ENCODE data around the gene RBM20.

RBM20 gene

DNA sequence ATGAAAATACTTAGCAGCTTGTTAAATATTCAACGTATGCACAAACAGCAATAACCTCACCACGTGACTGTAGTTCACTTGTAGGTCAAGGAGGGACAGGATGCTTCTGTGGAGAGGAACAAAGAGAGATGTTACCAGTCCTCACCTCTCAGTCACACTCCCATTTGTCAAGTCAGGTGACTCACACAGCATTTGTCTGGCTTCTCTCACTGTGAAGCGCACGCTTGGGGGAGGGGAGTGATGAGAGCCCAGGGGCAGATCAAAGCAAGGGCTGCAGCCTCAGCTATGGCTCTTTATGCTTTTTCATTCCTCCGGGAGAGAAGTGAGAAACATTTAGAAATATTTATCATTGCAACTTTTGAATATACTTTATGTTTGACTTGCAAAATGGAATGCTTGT lies 2.9 kb upstream of the RBM20 start:
- Histone ChIP-seq H3K27ac (ENCODE audit: low read length) (no peak overlapping the region), H3K4me3 (ENCODE audit: low read depth in 1 of 2, low read length in 2 of 2) (no peak overlapping the region), H3K9me3 (ENCODE audit: control insufficient read depth in 1 of 2, low read length in 2 of 2) (no peaks in the 10 kb centered on the region), H3K4me1 (ENCODE audit: control insufficient read depth in 1 of 2, insufficient read depth in 2 of 2, low read length in 2 of 2) (peaks cover 0 to 29% of the 10 kb centered on the region in 2 donors), H3K27me3 (ENCODE audit: low read depth, low read length) (peaks cover 30% of the 10 kb centered on the region), H3K36me3 (ENCODE audit: control insufficient read depth in 1 of 2, insufficient read depth in 2 of 2, low read length in 2 of 2) (no peaks in the 10 kb centered on the region)

DNA sequence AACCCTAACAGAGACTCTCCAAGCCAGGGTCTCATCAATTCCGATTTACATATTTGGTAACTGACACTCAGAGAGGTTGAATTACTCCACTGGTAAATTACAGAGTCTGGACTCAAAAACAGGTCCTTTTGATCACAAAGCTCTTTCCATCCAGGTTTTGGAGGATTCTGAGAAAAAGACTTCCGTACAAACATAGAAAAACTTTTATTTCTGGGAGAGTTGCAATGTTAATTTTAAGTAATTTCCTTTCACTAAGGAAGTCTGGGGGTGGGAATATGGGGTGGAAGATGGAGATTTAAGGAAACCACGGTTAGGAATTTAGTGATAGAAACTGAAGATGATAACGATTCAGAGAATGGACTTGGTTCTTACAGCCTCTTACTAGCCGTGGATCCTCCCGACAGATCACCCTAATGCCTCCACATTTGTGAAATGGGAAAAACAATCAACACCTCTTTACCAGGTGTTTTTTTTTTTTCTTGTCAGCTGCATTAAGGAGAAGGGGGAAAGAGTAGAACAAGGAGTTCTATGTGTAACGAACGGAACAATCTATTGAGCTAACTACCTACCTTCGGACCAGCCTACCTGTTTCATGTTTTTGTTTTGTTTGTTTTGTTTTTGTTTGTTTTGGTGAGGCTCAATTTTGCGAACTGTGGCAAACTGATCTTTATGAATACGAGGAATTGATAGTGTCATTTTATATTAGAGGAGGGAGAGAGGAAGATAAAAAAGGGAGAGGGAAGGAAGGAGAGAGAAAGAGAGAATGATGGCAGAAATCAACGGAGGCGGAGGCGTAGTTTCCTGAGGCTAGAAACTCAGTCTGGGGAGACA lies 1.7 kb upstream of the RBM20 start:
- Histone ChIP-seq H3K27ac (ENCODE audit: low read length) (no peak overlapping the region), H3K27me3 (ENCODE audit: low read depth, low read length) (peaks cover 30% of the 10 kb centered on the region), H3K4me3 (ENCODE audit: low read depth in 1 of 2, low read length in 2 of 2) (no peak overlapping the region)

GRCh38 chr10:110643035-110643652 lies 992 bp upstream of the RBM20 start:
- Histone ChIP-seq H3K27ac (ENCODE audit: low read length) (no peak overlapping the region), H3K9me3 (ENCODE audit: control insufficient read depth in 1 of 2, low read length in 2 of 2) (no peaks in the 10 kb centered on the region), H3K36me3 (ENCODE audit: control insufficient read depth in 1 of 2, insufficient read depth in 2 of 2, low read length in 2 of 2) (no peaks in the 10 kb centered on the region), H3K4me1 (ENCODE audit: control insufficient read depth in 1 of 2, insufficient read depth in 2 of 2, low read length in 2 of 2) (peaks cover 0 to 23% of the 10 kb centered on the region in 2 donors), H3K27me3 (ENCODE audit: low read depth, low read length) (peaks cover 30% of the 10 kb centered on the region), H3K4me3 (ENCODE audit: low read depth in 1 of 2, low read length in 2 of 2) (peak overlapping the region; percentile 37 to 85)

More for the DNA sequence above, 1.7 kb upstream of the RBM20 start:
- peaks cover 0 to 24% of the 10 kb centered on the region in 2 donors for H3K4me1 ChIP-seq (ENCODE audit: control insufficient read depth in 1 of 2, insufficient read depth in 2 of 2, low read length in 2 of 2)
- no peaks in the 10 kb centered on the region for H3K9me3 ChIP-seq (ENCODE audit: control insufficient read depth in 1 of 2, low read length in 2 of 2)
- H3K36me3 ChIP-seq (ENCODE audit: control insufficient read depth in 1 of 2, insufficient read depth in 2 of 2, low read length in 2 of 2): no peaks in the 10 kb centered on the region

DNA sequence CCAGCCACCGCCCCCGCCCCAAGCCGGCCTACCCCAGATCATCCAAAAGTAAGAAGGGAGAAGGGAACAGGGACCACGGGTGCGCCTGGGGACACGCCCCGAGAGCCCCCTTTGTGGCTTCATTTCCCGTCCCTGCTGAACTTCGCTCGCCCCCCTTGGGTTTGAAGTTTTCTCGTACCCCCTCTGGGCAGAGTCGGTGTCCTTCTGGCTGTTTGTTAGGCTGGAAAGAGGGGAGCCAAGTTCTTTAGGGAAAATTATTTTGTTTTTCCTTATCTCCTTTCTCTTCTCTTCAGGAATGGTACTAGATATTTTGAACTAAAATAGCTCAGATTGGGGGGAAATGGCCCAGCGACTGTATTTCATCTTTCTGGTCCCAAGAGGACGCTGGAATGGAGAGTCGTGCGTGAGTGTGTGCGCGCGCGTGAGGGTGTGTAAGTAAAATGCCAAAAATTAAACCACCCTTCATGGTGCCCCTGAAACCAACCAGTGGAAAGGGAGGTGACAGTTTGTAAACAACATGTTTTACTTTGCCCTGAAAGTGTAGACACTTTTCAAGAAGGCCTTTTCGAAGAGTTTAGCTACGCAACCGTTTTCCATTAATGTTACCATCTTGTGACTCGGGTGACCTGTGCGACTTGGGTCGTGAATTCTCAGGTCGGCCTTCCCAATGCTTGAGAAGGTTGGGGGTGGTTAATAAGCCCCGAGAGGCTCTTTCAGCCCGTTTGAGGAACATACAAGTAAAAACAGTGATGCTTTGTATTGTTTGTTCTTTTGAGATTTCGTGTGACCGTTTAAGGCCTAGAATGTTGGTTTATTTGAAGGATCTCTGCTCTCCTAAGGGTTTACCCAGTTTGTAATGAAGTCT lies 694 bp downstream of the RBM20 start:
- H3K27ac ChIP-seq (ENCODE audit: low read length): no peak overlapping the region
- H3K4me3 ChIP-seq (ENCODE audit: low read depth in 1 of 2, low read length in 2 of 2): peak overlapping the region in 1 of 2 donors; percentile 85
- no peaks in the 10 kb centered on the region for H3K9me3 ChIP-seq (ENCODE audit: control insufficient read depth in 1 of 2, low read length in 2 of 2)
- H3K4me1 ChIP-seq (ENCODE audit: control insufficient read depth in 1 of 2, insufficient read depth in 2 of 2, low read length in 2 of 2): peaks cover 0 to 23% of the 10 kb centered on the region in 2 donors
- no peaks in the 10 kb centered on the region for H3K36me3 ChIP-seq (ENCODE audit: control insufficient read depth in 1 of 2, insufficient read depth in 2 of 2, low read length in 2 of 2)
- peaks cover 30% of the 10 kb centered on the region for H3K27me3 ChIP-seq (ENCODE audit: low read depth, low read length)

DNA sequence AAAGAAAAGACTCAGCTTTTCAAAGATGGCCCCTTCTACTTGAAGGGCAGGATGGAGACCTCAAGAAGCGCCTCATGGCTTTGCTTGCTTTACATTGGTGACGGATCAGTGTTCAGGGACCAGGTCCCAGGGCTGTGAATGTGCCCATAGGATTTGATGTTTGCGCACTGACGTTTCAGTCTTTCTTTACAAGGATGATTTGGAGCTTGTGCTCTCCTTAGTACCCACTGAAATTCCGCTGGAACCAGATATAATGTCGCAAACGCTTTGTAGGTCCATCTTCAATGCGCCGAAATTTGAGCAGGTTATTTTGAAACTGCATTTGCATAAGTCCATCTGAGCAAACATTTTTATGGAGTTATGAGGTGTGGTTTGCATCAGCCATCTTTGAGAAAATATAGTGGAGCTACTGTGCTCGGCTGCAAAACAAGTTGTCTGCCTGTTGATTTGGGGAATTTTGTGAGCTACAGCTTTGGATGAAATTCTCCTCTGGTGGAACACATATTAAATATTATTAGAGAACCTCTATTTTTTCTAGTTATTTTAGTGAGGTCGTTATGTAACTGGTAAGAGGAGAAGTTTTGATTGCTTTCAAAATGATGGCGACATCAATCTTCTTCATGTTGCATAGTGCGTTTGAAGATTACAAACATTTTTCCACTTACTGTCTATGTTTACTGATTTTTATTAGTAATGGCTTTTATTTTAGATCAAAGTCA lies 2.4 kb downstream of the RBM20 start:
- H3K27me3 ChIP-seq (ENCODE audit: low read depth, low read length): peaks cover 30% of the 10 kb centered on the region
- no peak overlapping the region for H3K27ac ChIP-seq (ENCODE audit: low read length)
- peaks cover 0 to 23% of the 10 kb centered on the region in 2 donors for H3K4me1 ChIP-seq (ENCODE audit: control insufficient read depth in 1 of 2, insufficient read depth in 2 of 2, low read length in 2 of 2)
- no peak overlapping the region for H3K4me3 ChIP-seq (ENCODE audit: low read depth in 1 of 2, low read length in 2 of 2)
- no peaks in the 10 kb centered on the region for H3K36me3 ChIP-seq (ENCODE audit: control insufficient read depth in 1 of 2, insufficient read depth in 2 of 2, low read length in 2 of 2)
- H3K9me3 ChIP-seq (ENCODE audit: control insufficient read depth in 1 of 2, low read length in 2 of 2): no peaks in the 10 kb centered on the region

- Histone ChIP-seq H3K27ac (ENCODE audit: low read length) (no peak overlapping the region), H3K4me1 (ENCODE audit: control insufficient read depth in 1 of 2, insufficient read depth in 2 of 2, low read length in 2 of 2) (peaks cover 0 to 23% of the 10 kb centered on the region in 2 donors), H3K27me3 (ENCODE audit: low read depth, low read length) (peaks cover 29% of the 10 kb centered on the region), H3K36me3 (ENCODE audit: control insufficient read depth in 1 of 2, insufficient read depth in 2 of 2, low read length in 2 of 2) (no peaks in the 10 kb centered on the region), H3K9me3 (ENCODE audit: control insufficient read depth in 1 of 2, low read length in 2 of 2) (no peaks in the 10 kb centered on the region), H3K4me3 (ENCODE audit: low read depth in 1 of 2, low read length in 2 of 2) (no peak overlapping the region)
Measured at GRCh38 chr10:110647136-110647430, 2.9 kb downstream of the RBM20 start.

GRCh38 chr10:110648692-110649346 lies 4.7 kb downstream of the RBM20 start:
- H3K4me3 ChIP-seq (ENCODE audit: low read depth in 1 of 2, low read length in 2 of 2): no peak overlapping the region
- peaks cover 0 to 14% of the 10 kb centered on the region in 2 donors for H3K4me1 ChIP-seq (ENCODE audit: control insufficient read depth in 1 of 2, insufficient read depth in 2 of 2, low read length in 2 of 2)
- no peak overlapping the region for H3K27ac ChIP-seq (ENCODE audit: low read length)
- no peaks in the 10 kb centered on the region for H3K36me3 ChIP-seq (ENCODE audit: control insufficient read depth in 1 of 2, insufficient read depth in 2 of 2, low read length in 2 of 2)
- H3K9me3 ChIP-seq (ENCODE audit: control insufficient read depth in 1 of 2, low read length in 2 of 2): no peaks in the 10 kb centered on the region
- peaks cover 12% of the 10 kb centered on the region for H3K27me3 ChIP-seq (ENCODE audit: low read depth, low read length)

DNA sequence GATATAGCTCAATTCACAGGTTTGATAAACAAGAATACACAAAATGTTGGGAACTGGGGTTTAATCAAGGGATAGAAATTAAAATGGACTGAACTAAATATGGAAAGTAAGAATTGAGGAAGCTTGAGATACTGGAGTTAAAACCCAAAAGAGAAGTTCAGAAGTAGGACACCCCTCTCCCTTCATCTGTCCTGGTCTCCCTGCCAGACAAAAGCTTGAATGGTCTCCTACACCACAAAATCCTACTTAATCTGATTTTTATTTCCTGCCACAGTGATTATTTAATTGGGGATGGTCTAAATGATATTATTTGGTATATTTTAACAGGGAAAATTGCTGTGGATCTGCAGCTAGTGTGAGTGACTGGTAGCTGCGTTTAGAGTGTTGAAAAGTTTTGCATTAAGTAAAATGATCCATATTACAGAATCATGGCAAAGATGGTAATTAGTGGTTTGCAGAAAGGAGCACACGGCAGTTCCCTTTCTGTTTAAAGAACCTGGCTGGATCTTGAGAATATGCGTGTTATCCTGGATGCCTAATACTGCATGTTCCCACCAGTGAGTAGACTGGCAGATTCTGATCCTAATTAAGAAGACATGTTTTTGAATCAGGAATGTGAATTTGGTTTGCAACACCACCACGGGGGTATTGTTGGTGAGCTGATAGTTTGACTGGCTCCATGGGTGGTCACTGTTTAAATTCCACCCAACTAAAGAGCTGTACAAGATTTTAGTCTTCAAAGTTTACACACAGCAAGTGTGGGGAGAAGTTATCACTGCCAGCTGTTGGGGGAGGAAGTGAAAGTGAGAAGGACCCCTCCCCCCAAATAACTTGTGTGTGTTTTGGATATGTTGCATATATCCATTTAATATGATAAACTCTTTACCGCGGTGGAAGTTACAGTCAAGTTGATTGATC lies 5.5 kb downstream of the RBM20 start:
- Histone ChIP-seq H3K36me3 (ENCODE audit: control insufficient read depth in 1 of 2, insufficient read depth in 2 of 2, low read length in 2 of 2) (no peaks in the 10 kb centered on the region), H3K4me1 (ENCODE audit: control insufficient read depth in 1 of 2, insufficient read depth in 2 of 2, low read length in 2 of 2) (peaks cover 0 to 6% of the 10 kb centered on the region in 2 donors), H3K27me3 (ENCODE audit: low read depth, low read length) (peaks cover 9% of the 10 kb centered on the region), H3K27ac (ENCODE audit: low read length) (no peak overlapping the region), H3K4me3 (ENCODE audit: low read depth in 1 of 2, low read length in 2 of 2) (no peak overlapping the region), H3K9me3 (ENCODE audit: control insufficient read depth in 1 of 2, low read length in 2 of 2) (no peaks in the 10 kb centered on the region)

GRCh38 chr10:110650265-110650668 lies 6.1 kb downstream of the RBM20 start:
- no peaks in the 10 kb centered on the region for H3K4me1 ChIP-seq (ENCODE audit: control insufficient read depth in 1 of 2, insufficient read depth in 2 of 2, low read length in 2 of 2)

More at GRCh38 chr10:110650265-110650668, 6.1 kb downstream of the RBM20 start:
- H3K27ac ChIP-seq (ENCODE audit: low read length): no peak overlapping the region
- H3K36me3 ChIP-seq (ENCODE audit: control insufficient read depth in 1 of 2, insufficient read depth in 2 of 2, low read length in 2 of 2): no peaks in the 10 kb centered on the region
- H3K4me3 ChIP-seq (ENCODE audit: low read depth in 1 of 2, low read length in 2 of 2): no peak overlapping the region
- peaks cover 3% of the 10 kb centered on the region for H3K27me3 ChIP-seq (ENCODE audit: low read depth, low read length)
- no peaks in the 10 kb centered on the region for H3K9me3 ChIP-seq (ENCODE audit: control insufficient read depth in 1 of 2, low read length in 2 of 2)

Data from muscle layer of duodenum (tissue), 2 donors.